HG02943 (cell line): ENCODE results near the gene ZBBX.

Experiments used
- ATAC-seq: cut with Tn5 transposase; IDR thresholded peaks from one replicate; pipeline ENCODE4 v1.9.1; 2021; ENCODE audit warnings: mild to moderate bottlenecking, low read depth, moderate library complexity; ENCODE audit not compliant: unreplicated experiment

ZBBX gene

GRCh38 chr3:167306319-167306718 is 73.8 kb downstream of the ZBBX start:
- ATAC-seq: no peak

GRCh38 chr3:167305340-167305890 is 74.7 kb downstream of the ZBBX start:
- ATAC-seq: no peak

DNA sequence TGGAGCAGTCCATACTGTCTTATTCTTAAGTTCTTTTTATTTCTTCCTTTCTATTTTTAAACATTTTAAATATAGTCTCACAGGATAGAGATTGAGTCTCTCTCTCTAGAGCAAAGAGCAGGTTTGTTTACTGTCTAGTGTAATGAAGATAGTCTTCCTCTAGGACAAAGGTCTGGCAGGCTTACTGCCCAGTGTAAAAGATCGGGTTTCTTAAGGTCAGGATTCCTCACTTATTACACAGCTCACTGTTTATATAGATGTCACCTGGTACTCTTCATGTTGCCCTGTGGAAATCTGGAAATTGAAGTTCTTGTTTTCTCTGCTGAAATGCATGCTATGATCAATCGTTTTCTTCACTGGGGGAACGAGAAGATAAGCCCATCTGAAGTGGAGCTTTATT is 76.0 kb downstream of the ZBBX start:
- ATAC-seq: no peak

- no peak for ATAC-seq
Observed at GRCh38 chr3:167302678-167303077, 77.4 kb downstream of the ZBBX start.

GRCh38 chr3:167300207-167300606 is 79.9 kb downstream of the ZBBX start:
- no peak for ATAC-seq

- ATAC-seq: no peak
Observed at GRCh38 chr3:167289435-167289834, 90.7 kb downstream of the ZBBX start.

GRCh38 chr3:167288737-167289136 is 91.4 kb downstream of the ZBBX start:
- no peak for ATAC-seq

GRCh38 chr3:167287308-167287707 is 92.8 kb downstream of the ZBBX start:
- no peak for ATAC-seq

- ATAC-seq: no peak
Observed at GRCh38 chr3:167274141-167274874, 105.8 kb downstream of the ZBBX start.

DNA sequence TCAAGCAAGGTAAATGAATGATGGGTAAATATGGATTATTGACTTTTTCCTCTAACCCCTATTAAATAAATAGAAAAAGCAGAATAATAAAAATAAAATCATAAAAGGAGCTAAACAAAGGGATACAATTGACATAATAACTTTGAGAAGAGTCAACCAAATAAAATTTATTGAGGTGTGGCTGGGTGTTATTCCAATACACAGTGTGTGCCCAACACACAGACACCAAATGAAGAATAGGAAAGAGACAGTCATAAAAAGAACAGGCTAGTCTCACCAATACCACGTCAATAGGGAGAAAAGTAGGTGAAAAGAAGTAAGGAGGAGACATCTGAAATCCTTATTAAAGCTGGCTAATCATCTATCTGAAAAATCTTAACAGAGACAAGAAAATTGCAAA is 127.1 kb downstream of the ZBBX start:
- no peak for ATAC-seq

DNA sequence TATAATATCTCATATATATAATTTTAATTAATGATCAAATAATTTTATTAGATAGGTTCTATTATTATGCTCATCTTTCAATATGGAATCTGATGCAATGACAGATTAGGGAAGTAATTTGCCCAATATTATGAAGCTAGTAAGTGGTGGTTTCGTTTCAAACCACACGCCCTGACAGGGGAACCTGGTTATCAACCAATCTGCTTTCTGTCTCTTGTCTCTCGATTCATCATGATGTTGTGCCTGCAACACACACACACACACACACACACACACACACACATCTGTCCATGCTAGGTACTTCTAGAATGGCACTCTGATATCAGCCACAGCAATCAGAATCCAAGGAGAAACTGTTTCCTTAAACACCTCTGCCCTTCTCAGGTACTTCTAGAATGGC is 128.4 kb downstream of the ZBBX start:
- no peak for ATAC-seq

- ATAC-seq: no peak
Observed at GRCh38 chr3:167246252-167246651, 133.8 kb downstream of the ZBBX start.

DNA sequence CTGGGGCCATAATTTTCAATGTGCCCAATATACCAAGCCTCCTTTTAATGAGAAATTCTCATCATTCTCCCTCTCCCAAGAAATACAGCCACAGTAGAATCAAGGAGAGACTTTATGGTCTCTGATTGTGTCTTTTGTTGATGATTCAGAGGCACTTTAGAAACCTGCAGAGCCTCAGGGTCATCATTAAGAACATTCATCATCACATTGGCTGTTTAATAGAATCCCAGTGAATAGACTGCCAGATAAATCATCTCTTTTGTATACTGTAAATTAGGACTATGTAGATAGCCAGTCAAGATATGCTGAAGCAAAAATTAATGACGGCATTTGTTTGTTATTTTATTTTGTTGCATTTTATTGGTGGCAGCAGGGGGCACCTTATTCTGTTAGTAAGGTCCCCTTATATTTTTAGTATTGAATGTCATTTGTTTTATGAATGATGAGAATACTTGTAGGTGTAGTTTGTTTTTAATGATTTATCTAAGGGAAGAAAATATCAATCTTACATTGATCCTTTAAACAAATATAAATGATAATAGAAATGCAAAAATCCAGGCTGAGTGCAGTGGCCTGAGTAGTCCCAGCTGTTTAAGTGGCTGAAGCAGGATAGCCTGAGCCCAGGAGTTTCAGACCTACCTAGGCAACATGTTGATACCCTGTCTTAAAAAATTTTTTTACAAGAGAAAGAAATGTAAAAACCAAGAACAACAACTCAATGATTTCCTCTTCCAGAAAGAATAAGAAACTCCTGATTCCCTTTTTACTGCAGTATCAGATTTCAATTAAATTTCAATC is 138.8 kb downstream of the ZBBX start:
- ATAC-seq: no peak

DNA sequence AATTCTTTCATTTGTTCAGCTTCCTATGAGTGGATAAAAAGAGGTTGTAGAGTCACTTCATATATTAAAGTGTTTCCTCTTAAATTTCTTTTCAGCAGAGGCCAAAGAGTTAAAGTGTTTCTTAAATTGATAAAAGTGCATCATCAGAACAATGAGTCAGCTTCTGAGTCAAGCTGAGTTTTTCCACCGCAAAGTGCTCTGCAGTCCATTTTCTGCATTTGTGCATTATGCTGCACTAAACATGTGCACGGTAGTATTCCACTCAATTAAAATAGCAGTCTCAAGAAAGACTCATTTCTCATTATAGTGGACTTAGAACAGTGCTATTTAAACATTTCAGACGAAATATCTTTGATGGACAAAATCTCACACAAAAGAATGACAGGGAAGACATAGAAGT is 152.0 kb downstream of the ZBBX start:
- no peak for ATAC-seq

DNA sequence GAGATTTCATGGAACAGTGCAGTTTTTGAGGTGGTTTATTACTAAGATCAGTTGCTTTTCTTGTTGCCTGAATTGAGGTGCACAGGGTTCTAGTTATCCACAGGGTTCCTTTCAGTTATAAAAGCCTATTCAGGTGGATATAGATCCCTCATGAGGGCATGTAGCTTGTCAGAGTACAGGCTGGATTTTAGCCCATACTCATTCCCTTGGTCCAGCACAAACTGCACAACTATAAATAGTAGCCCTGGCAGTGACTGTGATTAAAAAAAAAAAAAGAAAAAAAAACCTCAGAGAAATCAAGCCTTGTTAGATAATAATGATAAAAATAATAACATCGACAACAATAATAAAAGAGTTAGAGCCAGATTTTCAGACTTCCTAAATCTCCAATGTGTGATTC is 154.3 kb downstream of the ZBBX start:
- no peak for ATAC-seq

DNA sequence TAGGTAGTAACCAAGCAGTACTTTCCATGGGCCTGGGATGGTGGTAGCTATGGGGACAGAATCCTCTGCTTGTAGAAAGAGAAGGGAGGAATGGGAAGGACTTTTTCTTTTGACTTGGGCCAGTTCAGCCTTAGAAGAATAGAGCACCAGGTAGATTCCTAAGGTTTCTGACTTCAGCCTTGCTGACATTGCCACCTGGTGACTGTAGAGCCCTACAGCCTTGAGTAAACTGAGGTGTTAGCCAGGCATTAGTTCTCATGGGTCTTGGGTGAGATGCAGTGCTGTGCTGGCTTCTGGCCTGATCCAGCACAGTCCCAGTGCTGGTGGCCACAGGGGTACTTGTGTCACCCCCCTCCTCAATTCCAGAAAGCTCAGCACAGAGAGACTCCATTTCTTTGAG is 171.1 kb downstream of the ZBBX start:
- no peak for ATAC-seq

- no peak for ATAC-seq
Observed at GRCh38 chr3:167203062-167203461, 177.0 kb downstream of the ZBBX start.

DNA sequence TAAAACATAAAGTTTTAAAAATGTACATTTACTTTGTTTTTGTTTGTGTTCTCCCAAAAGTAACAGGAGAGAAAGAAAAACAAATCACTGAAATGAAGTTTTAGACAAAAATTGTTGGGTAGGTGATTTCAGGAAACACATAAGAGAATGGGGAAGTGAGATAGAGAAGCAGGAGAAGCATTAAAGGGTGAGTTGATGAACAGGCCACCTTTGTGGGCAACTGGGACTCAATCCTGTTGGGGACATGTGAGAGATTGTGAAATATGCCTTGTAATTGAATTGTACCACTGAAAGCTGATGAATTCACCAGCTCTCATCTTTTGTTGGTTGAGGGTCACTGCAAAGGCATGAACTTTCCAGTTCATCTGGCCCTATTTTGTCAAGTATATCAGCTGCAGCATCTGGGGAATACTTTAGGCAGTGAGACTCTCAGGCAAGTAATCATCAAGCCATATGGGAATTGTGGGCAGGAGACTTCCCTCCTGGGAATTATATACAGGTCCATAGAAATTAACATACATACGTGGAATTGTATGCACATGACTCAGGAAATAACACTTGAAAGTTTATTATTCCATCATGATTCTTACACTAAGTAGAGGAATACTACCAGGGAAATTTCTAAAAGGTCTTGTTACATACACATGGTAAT is 181.0 kb downstream of the ZBBX start:
- ATAC-seq: no peak
